ENCODE measurements around the gene STAM2.
"Not testable (repeated sequence)": the region's sequence is repeated elsewhere in the genome, so short reads cannot be mapped to it uniquely, and the experiment has no call there.

Gene STAM2

GRCh38 chr2:152172201-152172785 lies 3.3 kb downstream of the STAM2 start:
- not testable (repeated sequence) for DNase-seq (ENCODE audit: low read depth in 2 of 2)

GRCh38 chr2:152171718-152172117 lies 3.8 kb downstream of the STAM2 start:
- no peak for DNase-seq (ENCODE audit: low read depth in 2 of 2)

- DNase-seq (ENCODE audit: low read depth in 2 of 2), result not testable (repeated sequence)
Measured at GRCh38 chr2:152169158-152169557, 6.4 kb downstream of the STAM2 start.

GRCh38 chr2:152167470-152167869 lies 8.1 kb downstream of the STAM2 start:
- not testable (repeated sequence) for DNase-seq (ENCODE audit: low read depth in 2 of 2)

GRCh38 chr2:152167065-152167464 lies 8.5 kb downstream of the STAM2 start:
- no peak for DNase-seq (ENCODE audit: low read depth in 2 of 2)

- DNase-seq (ENCODE audit: low read depth in 2 of 2), result no peak
Measured at GRCh38 chr2:152166633-152167032, 8.9 kb downstream of the STAM2 start.

DNA sequence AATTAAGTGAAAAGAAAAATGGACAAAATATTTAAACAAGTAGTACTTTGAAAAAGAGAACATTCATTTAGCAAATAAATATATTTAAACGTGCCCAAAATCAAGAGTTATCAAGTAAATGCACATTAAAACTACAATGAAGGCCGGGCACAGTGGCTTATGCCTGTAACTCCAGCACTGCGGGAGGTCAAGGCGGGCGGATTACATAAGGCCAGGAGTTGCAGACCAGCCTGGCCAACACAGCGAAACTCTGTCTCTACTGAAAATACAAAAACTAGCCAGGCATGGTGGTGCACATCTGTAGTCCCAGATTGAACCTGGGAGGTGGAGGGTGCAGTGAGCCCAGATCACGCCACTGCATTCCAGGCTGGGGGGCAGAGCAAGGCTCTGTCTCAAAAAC lies 9.8 kb downstream of the STAM2 start:
- DNase-seq (ENCODE audit: low read depth in 2 of 2), result no peak

DNA sequence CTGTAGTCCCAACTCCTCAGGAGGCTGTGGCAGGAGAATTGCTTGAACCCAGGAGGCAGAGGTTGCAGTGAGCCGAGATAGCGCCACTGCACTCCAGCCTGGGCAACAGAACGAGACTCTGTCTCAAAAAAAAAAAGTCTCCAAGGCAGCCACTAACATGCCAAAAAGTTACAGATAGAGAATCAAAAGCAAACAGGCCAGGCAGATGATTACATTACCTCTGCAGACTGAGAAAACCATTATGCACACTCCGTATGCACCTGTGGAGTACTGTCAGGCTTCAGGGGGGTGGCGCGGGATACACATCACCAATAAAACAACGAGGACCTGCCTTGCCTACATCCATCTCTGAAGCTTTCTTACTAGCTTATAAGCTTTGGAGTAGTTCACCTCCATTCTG lies 10.3 kb downstream of the STAM2 start:
- no peak for DNase-seq (ENCODE audit: low read depth in 2 of 2)

GRCh38 chr2:152163669-152164068 lies 11.9 kb downstream of the STAM2 start:
- not testable (repeated sequence) for DNase-seq (ENCODE audit: low read depth in 2 of 2)

DNA sequence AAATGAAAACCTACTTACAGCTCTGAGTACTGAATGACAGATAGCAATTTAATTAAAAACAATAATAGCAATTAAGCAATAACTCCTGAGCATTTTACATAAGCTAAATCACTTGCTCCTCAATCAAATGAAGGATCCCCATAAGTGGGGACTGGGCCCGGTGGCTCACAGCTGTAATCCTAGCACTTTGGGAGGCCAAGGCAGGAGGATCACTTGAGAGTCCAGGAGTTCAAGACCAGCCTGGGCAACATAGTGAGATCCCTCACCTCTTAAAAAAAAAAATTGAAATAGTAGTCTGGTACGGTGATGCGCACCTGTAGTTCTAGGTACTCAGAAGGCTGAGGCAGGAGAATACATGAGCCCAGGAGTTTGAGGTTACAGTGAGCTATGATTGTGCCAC lies 13.4 kb downstream of the STAM2 start:
- no peak for DNase-seq (ENCODE audit: low read depth in 2 of 2)

- DNase-seq (ENCODE audit: low read depth in 2 of 2), result no peak
Measured at GRCh38 chr2:152161598-152161997, 14.0 kb downstream of the STAM2 start.

GRCh38 chr2:152160378-152160777 lies 15.2 kb downstream of the STAM2 start:
- not testable (repeated sequence) for DNase-seq (ENCODE audit: low read depth in 2 of 2)

DNA sequence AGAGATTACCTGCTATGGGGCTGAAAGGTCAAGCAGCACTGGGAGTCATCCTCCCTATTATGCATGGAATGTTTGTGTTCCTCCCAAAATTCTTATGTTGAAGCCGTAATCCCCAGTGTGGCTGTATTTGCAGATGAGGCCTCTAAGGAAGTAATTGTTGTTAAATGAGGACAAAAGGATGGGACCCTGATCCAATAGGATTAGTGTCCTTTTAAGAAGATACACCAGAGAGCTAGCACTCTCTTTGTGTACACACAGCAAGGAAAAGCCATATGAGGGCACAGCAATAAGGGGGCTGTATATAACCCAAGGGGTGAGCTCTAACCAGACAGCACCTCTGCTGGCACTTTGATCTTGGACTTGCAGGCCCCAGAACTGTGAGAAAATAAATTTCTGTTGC lies 18.3 kb downstream of the STAM2 start:
- DNase-seq (ENCODE audit: low read depth in 2 of 2), result no peak

DNA sequence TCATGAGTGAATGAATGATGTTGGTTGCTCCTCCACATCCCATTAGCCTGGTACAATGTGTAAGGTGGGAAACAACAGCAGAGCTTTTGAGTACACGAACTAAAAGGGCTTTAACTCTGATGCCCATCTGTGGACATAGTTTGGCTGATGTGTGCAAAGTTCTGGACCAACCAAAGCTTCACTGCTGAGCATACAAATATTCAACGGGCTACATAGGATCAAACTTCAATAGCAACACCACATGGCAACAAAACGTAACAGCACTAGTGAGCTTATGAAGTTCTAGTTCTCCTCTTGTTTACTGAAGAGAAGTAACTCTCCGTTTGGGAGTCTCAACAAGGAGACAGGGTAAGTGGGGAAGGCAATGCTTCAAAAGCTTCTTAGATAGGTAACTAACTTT lies 20.4 kb downstream of the STAM2 start:
- no peak for DNase-seq (ENCODE audit: low read depth in 2 of 2)

- no peak for DNase-seq (ENCODE audit: low read depth in 2 of 2)
Measured at GRCh38 chr2:152154462-152154861, 21.1 kb downstream of the STAM2 start.

DNA sequence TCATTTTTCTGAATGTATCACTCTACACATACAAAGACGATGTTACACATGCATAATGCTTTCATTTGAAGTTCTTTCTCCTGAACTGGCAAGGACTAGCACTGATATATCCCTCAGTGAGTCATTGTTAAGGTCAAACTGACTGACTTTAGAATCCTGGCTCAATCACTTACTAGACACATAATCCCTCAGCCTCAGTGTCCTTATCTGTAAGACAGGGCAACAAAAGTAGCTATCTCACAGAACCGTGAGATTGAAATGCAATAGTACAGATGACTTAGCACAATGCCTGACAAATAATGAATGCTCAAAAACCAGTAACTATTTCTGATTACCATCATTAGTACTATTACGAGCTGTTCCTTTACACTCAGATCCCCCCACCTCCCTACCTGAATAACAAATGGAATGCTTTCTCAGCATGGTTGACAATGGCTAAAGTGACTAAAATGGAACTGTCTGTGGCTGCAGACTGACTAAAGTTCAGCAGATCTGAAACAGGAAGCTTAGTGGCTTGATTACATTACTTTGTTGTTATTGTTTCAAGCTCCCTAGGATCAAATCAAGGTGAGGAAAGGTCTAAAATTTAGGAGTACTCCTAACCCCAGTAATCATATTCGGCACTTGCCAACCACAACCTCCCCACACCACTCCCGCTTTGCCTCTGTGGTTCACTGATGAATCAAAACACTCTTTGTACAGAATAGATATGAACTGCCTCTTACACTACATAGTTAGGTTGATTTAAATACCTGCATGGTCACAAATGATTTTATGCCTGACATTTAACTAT lies 40.9 kb downstream of the STAM2 start:
- DNase-seq (ENCODE audit: low read depth in 2 of 2), result no peak

GRCh38 chr2:152132306-152132705 lies 43.3 kb downstream of the STAM2 start:
- no peak for DNase-seq (ENCODE audit: low read depth in 2 of 2)

GRCh38 chr2:152127628-152128027 lies 47.9 kb downstream of the STAM2 start:
- no peak for DNase-seq (ENCODE audit: low read depth in 2 of 2)

- no peak for DNase-seq (ENCODE audit: low read depth in 2 of 2)
Measured at GRCh38 chr2:152126664-152127063, 48.9 kb downstream of the STAM2 start.

DNA sequence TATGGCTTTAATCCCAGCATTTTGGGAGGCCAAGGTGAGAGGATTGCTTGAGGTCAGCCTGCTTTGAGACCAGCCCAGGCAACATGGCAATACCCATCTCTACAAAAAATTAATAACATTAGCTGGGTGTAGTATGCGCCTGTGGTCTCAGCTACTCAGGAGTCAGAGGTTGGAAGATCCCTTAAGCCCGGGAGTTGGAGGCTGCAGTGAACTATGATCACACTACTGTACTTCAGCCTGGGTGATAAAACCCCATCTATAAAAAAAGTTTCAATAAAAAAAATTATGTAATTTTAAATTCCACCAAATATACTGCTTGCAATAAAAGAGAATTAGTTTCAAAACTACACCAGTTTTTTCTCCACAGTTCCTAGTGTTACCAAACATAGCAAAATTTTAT lies 53.4 kb downstream of the STAM2 start:
- DNase-seq (ENCODE audit: low read depth in 2 of 2), result no peak

GRCh38 chr2:152120430-152120829 lies 55.1 kb downstream of the STAM2 start:
- DNase-seq (ENCODE audit: low read depth in 2 of 2), result no peak

DNA sequence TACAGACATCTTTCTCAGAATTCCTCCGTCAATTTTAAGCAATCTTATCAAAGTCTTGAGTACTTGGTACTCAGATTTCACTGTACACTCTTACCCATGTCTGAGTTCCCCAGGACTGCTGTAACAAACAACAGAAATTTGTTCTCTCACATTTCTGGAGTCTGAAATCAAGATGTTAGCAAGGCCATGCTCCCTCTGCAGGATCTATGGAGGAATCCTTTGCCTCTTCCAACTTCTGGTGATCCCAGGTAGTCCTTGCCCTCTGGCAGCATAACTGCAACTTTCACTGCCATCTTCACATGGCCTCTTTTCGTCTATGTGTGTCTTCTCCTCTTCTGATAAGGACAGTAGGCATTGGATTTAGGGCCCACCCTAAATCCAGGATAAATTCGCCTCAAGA lies 59.6 kb downstream of the STAM2 start:
- no peak for DNase-seq (ENCODE audit: low read depth in 2 of 2)

DNA sequence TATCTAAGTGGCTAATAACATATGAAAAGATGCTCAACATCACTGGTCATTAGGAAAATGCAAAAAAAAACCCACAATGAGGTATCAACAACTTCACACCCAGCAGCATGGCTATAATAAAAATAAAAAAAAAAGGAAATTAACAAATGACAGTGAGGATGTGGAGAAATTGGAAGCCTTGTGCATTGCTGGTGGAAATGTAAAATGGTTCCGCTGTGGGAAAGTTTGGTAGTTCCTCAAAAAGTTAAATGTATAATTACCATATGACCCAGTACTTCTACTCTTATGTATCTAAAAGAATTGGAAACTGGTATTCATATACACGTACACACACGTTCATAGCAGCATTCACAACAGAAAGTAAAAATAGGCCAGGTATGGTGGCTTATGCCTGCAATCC lies 61.2 kb downstream of the STAM2 start:
- DNase-seq (ENCODE audit: low read depth in 2 of 2), result no peak

DNA sequence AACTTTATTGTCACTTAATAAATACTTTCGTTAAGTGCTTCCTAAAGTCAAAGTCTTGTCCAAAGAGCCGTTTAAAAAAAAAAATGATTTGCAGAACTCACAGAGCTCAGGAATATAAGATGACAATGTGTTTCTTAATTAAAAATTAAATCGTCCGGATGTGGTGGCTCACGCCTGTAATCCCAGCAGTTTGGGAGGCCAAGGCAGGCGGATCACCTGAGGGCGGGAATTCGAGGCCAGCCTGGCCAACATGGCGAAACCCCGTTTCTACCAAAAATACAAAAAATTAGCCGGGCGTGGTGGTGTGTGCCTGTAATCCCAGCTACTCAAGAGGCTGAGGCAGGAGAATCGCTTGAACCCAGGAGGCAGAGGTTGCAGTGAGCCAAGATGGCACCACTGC lies 68.4 kb downstream of the STAM2 start:
- not testable (repeated sequence) for DNase-seq (ENCODE audit: low read depth in 2 of 2)

All from stimulated activated CD8-positive, alpha-beta memory T cell treated with anti-CD3 and anti-CD28 coated beads, Interleukin-15, amount 100 ng/mL, for 4 hours (primary cell).